ENCODE results near the gene PLD5. TPM values are rescaled to one million over a fixed set of nuclear protein-coding genes. Genes with fewer than 3 reads are reported as not detected.
"Not testable (repeated sequence)": the region's sequence is repeated elsewhere in the genome, so short reads cannot be mapped to it uniquely, and the experiment has no call there.

Gene PLD5
- total and polyA plus RNA-seq, 2 donors = 0.16 to 0.58 TPM

DNA sequence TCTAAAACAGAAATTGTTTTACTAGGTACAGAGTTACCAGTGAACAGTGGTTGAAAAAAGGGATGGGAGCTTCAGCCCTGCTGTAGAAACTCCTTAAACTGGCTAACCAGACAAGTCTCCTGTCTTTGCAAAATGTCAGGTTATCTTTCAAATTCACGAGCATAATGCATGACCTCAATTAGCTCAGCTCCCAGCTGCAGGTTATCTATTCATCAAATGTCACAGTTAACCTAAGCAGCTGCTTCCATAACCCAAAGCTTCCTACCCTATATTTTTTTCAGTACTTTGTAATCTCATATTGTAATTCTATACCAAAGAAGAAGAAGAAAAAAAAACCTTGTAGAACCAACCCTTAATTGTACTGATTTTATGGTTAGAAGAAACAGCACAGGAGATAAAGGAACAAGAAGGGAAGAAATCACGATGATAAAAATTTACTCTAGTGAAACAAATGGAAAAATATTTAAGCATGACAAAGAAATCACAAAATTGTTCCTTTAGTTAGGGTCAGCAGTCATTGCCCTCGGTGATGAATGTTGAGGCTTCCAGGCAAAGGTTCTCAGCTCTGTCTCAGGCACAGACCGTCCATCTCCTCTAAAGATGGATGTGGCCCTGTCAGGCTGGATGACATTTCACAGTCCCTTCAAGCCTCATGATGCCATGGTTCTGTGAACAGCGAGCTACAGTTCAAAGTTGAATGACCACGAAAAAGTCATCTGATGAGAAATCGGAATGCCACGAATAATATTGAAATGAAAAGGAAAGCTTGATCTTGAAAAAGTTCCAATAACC lies 95.9 kb downstream of the PLD5 start:
- 66% methylated on average over 8 of the region's 8 CpGs for WGBS
- no peak overlapping the region for H3K4me3 ChIP-seq (ENCODE audit: low read depth, low read length)
- no peaks in the 10 kb centered on the region for H3K4me1 ChIP-seq (ENCODE audit: insufficient read depth)
- H3K27ac ChIP-seq (ENCODE audit: low read depth) = no peak overlapping the region
- no peak for DNase-seq (ENCODE audit: extremely low spot score)
- H3K36me3 ChIP-seq (ENCODE audit: insufficient read depth) = no peaks in the 10 kb centered on the region

DNA sequence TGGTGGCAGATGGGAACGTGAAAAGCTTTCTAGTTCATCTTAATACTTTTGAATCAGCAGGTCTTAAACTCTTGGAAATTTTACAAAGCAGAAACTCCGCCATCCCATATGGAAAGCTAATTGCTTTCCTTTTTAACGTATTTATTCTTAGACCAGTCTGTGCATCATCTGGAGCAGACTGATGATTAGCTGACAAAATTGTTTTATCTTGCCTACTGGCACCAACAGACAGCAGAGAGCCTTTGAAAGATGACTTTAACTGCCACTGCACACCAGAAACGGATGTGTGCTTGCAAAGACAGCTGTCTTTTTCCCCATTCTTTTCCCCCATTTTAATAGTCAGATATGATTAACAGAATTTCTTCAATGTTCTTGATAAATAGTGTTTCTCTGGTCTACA lies 97.0 kb downstream of the PLD5 start:
- H3K4me1 ChIP-seq (ENCODE audit: insufficient read depth) = no peaks in the 10 kb centered on the region
- DNase-seq (ENCODE audit: extremely low spot score) = peak; percentile 1

DNA sequence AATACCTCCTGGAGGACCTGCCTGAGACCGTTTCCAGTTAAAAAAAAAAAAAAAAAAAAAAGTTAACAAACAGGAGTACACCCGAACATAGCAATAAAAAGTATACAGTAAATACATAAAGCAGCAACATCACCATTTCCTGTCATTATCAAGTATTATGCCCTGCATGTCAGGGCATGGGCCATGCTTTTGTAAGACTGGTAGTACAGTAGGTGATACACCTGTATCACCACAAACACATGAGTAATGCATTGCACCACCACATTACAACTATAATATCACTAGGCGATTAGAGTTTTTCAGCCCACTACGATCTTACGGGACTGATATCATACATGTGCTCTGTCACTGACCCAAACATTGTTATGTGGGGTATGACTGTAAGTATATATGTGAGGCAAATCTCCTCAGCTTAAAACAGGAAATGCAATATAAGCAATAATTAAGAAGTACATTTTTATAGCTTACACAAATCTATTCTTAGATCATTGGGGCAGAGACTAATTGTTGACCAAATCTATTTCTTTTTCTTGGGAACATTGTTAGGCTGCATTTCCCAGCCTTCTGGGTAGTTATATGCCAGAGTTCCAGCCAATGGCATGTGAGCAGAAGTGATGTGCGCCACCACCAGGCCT lies 98.1 kb downstream of the PLD5 start:
- WGBS = 84% methylated on average over 6 of the region's 6 CpGs
- Histone ChIP-seq H3K4me3 (ENCODE audit: low read depth, low read length) (no peak overlapping the region), H3K4me1 (ENCODE audit: insufficient read depth) (no peaks in the 10 kb centered on the region), H3K36me3 (ENCODE audit: insufficient read depth) (no peaks in the 10 kb centered on the region), H3K27ac (ENCODE audit: low read depth) (no peak overlapping the region)
- no peak for DNase-seq (ENCODE audit: extremely low spot score)

More for the DNA sequence above, 97.0 kb downstream of the PLD5 start:
- no peak overlapping the region for H3K27ac ChIP-seq (ENCODE audit: low read depth)
- WGBS = 35% methylated on average over 4 of the region's 4 CpGs
- H3K36me3 ChIP-seq (ENCODE audit: insufficient read depth) = no peaks in the 10 kb centered on the region
- H3K4me3 ChIP-seq (ENCODE audit: low read depth, low read length) = no peak overlapping the region

DNA sequence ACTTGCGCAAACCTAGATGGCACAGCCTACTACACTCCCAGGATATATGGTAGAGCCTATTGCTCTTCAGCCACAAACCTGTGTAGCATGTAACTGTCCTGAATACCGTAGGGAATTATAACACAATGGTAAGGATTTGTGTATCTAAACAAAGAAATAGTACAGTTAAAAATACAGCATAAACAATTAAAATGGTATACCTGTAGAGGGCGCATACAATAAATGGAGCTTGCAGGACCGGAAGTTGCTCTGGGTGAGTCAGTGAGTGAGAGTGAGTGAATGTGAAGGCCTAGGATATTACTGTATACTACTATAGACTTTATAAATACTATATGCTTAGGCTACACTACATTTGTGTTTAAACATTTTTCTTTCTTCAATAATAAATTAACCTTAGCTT lies 99.3 kb downstream of the PLD5 start:
- Histone ChIP-seq H3K36me3 (ENCODE audit: insufficient read depth) (no peaks in the 10 kb centered on the region), H3K4me3 (ENCODE audit: low read depth, low read length) (no peak overlapping the region), H3K27ac (ENCODE audit: low read depth) (no peak overlapping the region), H3K4me1 (ENCODE audit: insufficient read depth) (no peaks in the 10 kb centered on the region)
- WGBS = 85% methylated on average over 4 of the region's 4 CpGs
- DNase-seq (ENCODE audit: extremely low spot score) = no peak

DNA sequence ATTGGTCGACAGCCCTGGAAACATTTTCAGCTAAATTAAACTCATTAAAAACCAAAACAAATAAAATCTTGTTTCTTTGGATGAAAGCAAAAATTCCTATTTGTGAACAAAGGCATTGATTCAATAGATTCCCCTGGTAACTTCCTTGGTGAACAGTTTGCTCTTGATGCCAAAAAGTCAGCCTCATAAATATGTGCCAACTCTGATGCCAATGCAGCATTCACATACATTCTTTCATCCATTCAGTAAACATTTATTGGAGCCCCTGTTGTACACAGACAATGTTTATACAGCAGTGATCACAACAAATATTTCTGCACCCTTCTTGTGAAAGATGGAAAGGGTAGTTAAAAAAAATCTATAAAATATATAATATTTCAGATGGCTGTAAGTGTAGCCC lies 107.8 kb downstream of the PLD5 start:
- 67% methylated on average over 1 of the region's 1 CpG for WGBS
- no peaks in the 10 kb centered on the region for H3K4me1 ChIP-seq (ENCODE audit: insufficient read depth)
- H3K4me3 ChIP-seq (ENCODE audit: low read depth, low read length) = no peak overlapping the region
- no peak for DNase-seq (ENCODE audit: extremely low spot score)
- H3K27ac ChIP-seq (ENCODE audit: low read depth) = no peak overlapping the region
- no peaks in the 10 kb centered on the region for H3K36me3 ChIP-seq (ENCODE audit: insufficient read depth)

DNA sequence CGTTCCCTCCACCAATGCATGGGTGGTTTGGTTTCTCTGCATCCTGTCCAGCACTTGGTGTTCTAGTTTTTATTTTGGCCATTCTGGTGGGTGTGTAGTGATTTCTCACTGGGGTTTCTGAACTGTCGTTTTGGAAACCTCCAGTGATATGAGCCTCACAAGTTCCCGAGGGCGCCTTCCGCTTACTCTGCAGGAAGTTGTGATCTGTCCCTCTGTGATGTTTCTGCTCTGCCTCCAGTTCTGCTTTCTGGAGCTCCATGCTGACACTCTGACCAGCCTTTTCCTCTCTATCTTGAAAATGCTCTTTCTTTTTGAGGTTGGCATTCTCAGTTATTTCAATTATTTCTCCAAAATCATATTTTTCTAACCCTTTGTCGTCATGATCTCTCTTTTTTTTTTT lies 111.6 kb downstream of the PLD5 start:
- Histone ChIP-seq H3K4me3 (ENCODE audit: low read depth, low read length) (no peak overlapping the region), H3K27ac (ENCODE audit: low read depth) (no peak overlapping the region), H3K4me1 (ENCODE audit: insufficient read depth) (no peaks in the 10 kb centered on the region), H3K36me3 (ENCODE audit: insufficient read depth) (no peaks in the 10 kb centered on the region)
- WGBS = 73% methylated on average over 6 of the region's 6 CpGs
- DNase-seq (ENCODE audit: extremely low spot score) = no peak

DNA sequence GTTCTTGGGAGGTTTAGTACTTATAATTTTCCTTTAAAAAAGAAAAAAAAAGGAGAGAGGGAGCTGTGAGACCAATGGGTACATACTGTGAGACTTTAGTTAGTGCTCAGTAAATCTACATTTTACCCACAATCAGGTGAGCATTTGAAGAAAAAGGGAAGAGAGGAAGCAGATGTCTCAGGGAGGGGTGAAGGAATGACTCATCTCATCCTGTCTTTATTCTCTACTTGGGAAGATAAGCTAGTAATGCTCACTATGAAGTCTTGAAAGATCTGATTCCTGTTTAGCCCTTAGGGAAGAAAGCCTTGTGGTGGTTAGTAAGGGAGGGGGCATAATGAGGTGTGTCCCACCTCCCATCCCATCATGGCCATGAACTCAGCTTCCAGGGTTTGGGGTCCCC lies 112.6 kb downstream of the PLD5 start:
- no peak for DNase-seq (ENCODE audit: extremely low spot score)
- H3K4me1 ChIP-seq (ENCODE audit: insufficient read depth) = no peaks in the 10 kb centered on the region
- H3K36me3 ChIP-seq (ENCODE audit: insufficient read depth) = no peaks in the 10 kb centered on the region
- H3K4me3 ChIP-seq (ENCODE audit: low read depth, low read length) = no peak overlapping the region
- no peak overlapping the region for H3K27ac ChIP-seq (ENCODE audit: low read depth)

DNA sequence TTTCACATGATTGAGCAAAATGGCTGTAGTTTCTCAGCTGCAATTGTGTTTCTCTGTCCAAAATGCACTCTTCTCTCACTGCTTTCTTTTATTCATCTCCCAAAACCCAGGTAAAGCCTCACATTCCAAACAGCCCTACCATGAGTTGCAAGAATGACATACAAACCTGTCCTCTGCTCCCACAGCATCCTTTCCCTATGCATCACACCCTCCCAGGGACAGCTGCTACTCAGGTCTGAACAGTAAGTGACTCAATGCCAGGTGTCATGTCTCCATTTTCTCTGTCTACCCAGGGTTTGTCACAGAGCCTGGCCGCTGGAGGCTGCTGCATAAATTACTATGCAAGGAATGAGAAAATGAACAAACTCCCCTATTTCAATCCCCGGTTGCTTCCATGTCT lies 118.5 kb downstream of the PLD5 start:
- no peaks in the 10 kb centered on the region for H3K36me3 ChIP-seq (ENCODE audit: insufficient read depth)
- no peak overlapping the region for H3K27ac ChIP-seq (ENCODE audit: low read depth)
- no peaks in the 10 kb centered on the region for H3K4me1 ChIP-seq (ENCODE audit: insufficient read depth)
- WGBS = 74% methylated on average over 2 of the region's 2 CpGs
- DNase-seq (ENCODE audit: extremely low spot score) = no peak
- H3K4me3 ChIP-seq (ENCODE audit: low read depth, low read length) = no peak overlapping the region

DNA sequence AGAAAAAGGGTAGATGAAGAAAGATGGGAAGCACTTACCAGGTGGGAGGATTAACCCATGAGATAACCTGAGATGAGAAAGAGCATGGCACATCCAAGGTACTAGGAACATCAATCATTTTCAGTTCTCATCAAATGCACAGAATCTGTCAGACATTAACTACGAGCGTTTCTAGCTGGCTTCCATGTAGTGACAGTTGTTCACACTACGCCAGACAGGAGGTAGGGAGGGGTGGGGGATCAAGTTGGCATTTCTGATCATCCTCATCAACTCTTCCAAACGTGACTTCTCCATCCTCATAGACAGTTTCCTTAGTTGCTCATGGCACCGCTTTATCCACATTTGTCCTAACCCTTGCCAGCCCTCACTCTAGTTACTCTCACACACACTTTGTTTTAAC lies 120.2 kb downstream of the PLD5 start:
- no peaks in the 10 kb centered on the region for H3K36me3 ChIP-seq (ENCODE audit: insufficient read depth)
- H3K4me1 ChIP-seq (ENCODE audit: insufficient read depth) = no peaks in the 10 kb centered on the region
- DNase-seq (ENCODE audit: extremely low spot score) = no peak
- H3K27ac ChIP-seq (ENCODE audit: low read depth) = no peak overlapping the region
- WGBS = 82% methylated on average over 5 of the region's 5 CpGs
- H3K4me3 ChIP-seq (ENCODE audit: low read depth, low read length) = no peak overlapping the region

DNA sequence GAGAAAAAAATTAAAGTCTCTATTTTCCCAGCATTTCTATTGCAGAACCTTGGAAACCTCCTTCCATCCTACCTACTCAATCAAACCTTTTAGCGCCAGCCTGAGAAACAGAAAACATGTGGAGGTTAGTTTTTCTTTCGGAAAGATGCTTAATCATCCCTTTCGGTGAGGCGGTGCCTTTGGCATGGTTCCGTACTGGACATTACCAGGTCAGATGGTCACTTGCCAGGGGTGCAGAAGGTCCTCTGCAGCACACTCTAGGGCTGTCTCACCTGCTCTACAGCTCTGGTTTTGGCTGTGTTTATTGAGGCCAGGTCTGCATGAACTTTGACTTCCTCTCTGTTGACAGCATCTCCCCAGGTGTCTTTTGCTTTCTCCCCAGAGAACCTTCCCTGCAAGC lies 121.5 kb downstream of the PLD5 start:
- no peaks in the 10 kb centered on the region for H3K36me3 ChIP-seq (ENCODE audit: insufficient read depth)
- H3K4me1 ChIP-seq (ENCODE audit: insufficient read depth) = no peaks in the 10 kb centered on the region
- H3K27ac ChIP-seq (ENCODE audit: low read depth) = no peak overlapping the region
- WGBS = 92% methylated on average over 5 of the region's 5 CpGs
- no peak for DNase-seq (ENCODE audit: extremely low spot score)
- no peak overlapping the region for H3K4me3 ChIP-seq (ENCODE audit: low read depth, low read length)

DNA sequence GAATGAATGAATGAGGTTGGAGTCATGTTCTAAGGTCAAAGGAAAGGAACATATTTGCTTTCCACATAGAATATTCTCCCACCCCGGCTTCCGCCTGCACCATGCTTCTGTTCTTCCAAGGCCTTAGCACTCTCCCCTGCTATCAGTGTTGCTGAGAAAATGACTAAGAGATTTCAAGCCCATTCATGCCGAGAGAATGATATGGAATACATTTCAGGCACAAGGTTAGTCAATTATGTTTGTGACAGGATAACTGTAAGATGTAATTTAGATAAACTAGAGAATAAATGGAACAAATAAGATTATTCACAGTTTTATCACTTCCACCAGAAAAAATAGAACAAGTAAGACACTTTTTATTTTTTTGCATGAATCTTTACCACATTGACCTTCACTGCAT lies 122.6 kb downstream of the PLD5 start:
- Histone ChIP-seq H3K4me3 (ENCODE audit: low read depth, low read length) (no peak overlapping the region), H3K36me3 (ENCODE audit: insufficient read depth) (no peaks in the 10 kb centered on the region), H3K4me1 (ENCODE audit: insufficient read depth) (no peaks in the 10 kb centered on the region), H3K27ac (ENCODE audit: low read depth) (no peak overlapping the region)
- DNase-seq (ENCODE audit: extremely low spot score) = no peak
- 88% methylated on average over 3 of the region's 3 CpGs for WGBS

DNA sequence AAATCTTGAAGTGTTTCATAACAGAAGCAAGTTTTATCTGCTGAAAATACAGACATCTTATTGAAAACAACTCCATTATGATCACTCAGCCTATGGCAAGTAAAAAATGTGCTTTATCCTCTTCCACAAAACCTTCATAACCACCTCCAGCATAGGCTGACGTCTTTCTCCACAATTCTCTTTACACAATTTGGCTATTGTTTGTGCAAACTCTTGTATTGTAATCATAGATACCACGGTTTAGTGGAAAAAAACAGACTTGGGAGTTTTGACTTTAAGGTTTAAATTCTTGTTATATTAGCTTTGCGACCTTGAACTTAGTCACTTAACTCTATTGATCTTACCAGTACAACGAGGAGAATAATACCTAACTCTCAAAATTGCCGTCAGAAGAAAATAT lies 126.1 kb downstream of the PLD5 start:
- WGBS = 68% methylated on average over 5 of the region's 5 CpGs
- no peaks in the 10 kb centered on the region for H3K4me1 ChIP-seq (ENCODE audit: insufficient read depth)
- no peak for DNase-seq (ENCODE audit: extremely low spot score)
- no peaks in the 10 kb centered on the region for H3K36me3 ChIP-seq (ENCODE audit: insufficient read depth)
- H3K27ac ChIP-seq (ENCODE audit: low read depth) = no peak overlapping the region
- no peak overlapping the region for H3K4me3 ChIP-seq (ENCODE audit: low read depth, low read length)

DNA sequence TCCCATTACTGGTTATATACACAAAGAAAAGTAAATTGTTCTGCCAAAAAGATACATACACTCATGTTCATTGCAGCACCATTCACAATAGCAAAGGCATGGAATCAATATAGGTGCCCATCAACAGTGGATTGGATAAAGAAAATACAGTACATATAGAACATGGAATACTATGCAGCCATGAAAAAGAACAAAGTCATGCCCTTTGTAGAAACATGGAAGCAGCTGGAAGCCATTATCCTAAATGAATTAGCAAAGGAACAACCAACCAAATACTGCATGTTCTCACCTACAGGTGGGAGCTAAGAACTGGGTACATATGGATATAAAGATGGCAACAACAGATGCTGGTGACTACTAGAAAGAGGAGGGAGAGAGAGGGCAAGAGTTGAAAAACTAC lies 132.6 kb downstream of the PLD5 start:
- DNase-seq (ENCODE audit: extremely low spot score) = no peak
- Histone ChIP-seq H3K4me1 (ENCODE audit: insufficient read depth) (no peaks in the 10 kb centered on the region), H3K4me3 (ENCODE audit: low read depth, low read length) (no peak overlapping the region), H3K27ac (ENCODE audit: low read depth) (no peak overlapping the region), H3K36me3 (ENCODE audit: insufficient read depth) (no peaks in the 10 kb centered on the region)

DNA sequence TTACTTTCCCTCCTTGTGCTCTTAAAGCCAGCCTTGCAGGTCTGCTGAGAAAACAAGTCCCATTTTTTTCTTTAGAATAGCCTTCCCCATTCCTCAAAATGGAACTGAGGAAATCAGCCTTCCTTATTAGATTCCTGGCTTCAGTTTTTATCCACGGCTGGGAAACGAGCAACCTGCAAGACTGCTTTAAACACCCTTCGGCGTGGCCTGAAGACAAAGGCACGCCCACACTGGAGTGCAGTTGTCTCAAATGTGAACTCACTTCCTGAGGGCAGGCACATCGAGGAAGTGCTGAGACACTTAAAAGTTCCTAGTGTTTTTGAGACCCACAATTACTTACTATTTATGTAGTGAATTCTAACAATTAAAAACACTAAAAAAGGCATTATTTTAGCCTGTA lies 148.4 kb downstream of the PLD5 start:
- not testable (repeated sequence) for H3K4me3 ChIP-seq (ENCODE audit: low read depth, low read length); H3K36me3 ChIP-seq (ENCODE audit: insufficient read depth); H3K4me1 ChIP-seq (ENCODE audit: insufficient read depth); DNase-seq (ENCODE audit: extremely low spot score); H3K27ac ChIP-seq (ENCODE audit: low read depth)
- 60% methylated on average over 6 of the region's 6 CpGs for WGBS
